PC-3 (cell line): Measurements from ENCODE around the gene LTA4H. TPM values are rescaled to one million over a fixed set of nuclear protein-coding genes. Genes with fewer than 3 reads are reported as not detected.
"Not testable (repeated sequence)": the region's sequence is repeated elsewhere in the genome, so short reads cannot be mapped to it uniquely, and the experiment has no call there.

ENCODE experiments used
- ATAC-seq: fragments of 200-7000 bp; cut with Tn5 transposase; 2 replicates; pipeline ENCODE4 v1.9.1; 2020; ENCODE audit warnings: mild to moderate bottlenecking, moderate library complexity
- BruUV-seq: library from RNA; stranded (reverse); fragments of 400-500 nt; replicated peaks from 2 replicates; lab custom pipeline; 2021; lab: Mats Ljungman, UMichigan
- CTCF ChIA-PET: fragments of 300-600 bp; sonication (Branson Sonifier 250); formaldehyde crosslinking; loops from one replicate; lab custom pipeline; 2022; ENCODE audit warnings: antibody characterized with exemption; lab: Charles Lee
- POLR2A ChIA-PET: fragments of 300-600 bp; sonication (Branson Sonifier 250); formaldehyde crosslinking; loops from one replicate; lab custom pipeline; 2022; ENCODE audit warnings: antibody characterized with exemption; ENCODE audit not compliant: unreplicated experiment; lab: Charles Lee
- DNase-seq: peaks from one replicate; pipeline ENCODE4 v3.0.0-alpha.2; 2015
- H2AFZ ChIP-seq: fragments of 300-600 bp; sonication (generic); 2 replicates; pipeline ENCODE4 v1.6.0; 2016; ENCODE audit warnings: antibody characterized with exemption, low read length
- H3F3A ChIP-seq: fragments of 300-600 bp; sonication (generic); one replicate; pipeline ENCODE4 v1.6.0; 2017; ENCODE audit warnings: antibody characterized with exemption, low read length, control low read depth, mild to moderate bottlenecking; ENCODE audit not compliant: unreplicated experiment
- H3K27ac ChIP-seq: fragments of 300-600 bp; sonication (generic); 2 replicates; pipeline ENCODE4 v1.5.1; 2016; ENCODE audit warnings: mild to moderate bottlenecking, low read length
- H3K27me3 ChIP-seq: fragments of 300-600 bp; sonication (generic); 2 replicates; pipeline ENCODE4 v1.6.1; 2016; ENCODE audit warnings: low read length, mixed read lengths
- H3K36me3 ChIP-seq: fragments of 300-600 bp; sonication (generic); 2 replicates; pipeline ENCODE4 v1.6.1; 2016; ENCODE audit warnings: low read depth, mixed run types, low read length, mixed read lengths
- H3K4me1 ChIP-seq: fragments of 300-600 bp; sonication (generic); 2 replicates; pipeline ENCODE4 v1.5.1; 2016; ENCODE audit warnings: low read length; ENCODE audit not compliant: insufficient read depth
- H3K4me2 ChIP-seq: fragments of 300-600 bp; sonication (generic); 2 replicates; pipeline ENCODE4 v1.6.0; 2016; ENCODE audit warnings: low read length
- H3K4me3 ChIP-seq: fragments of 300-600 bp; sonication (generic); 2 replicates; pipeline ENCODE4 v1.5.1; 2016; ENCODE audit warnings: mild to moderate bottlenecking, low read length, mixed read lengths
- H3K79me2 ChIP-seq: fragments of 300-600 bp; sonication (generic); 2 replicates; pipeline ENCODE4 v1.6.1; 2017; ENCODE audit warnings: low read length, mixed read lengths
- H3K9ac ChIP-seq: fragments of 300-600 bp; sonication (generic); 2 replicates; pipeline ENCODE4 v1.6.0; 2016; ENCODE audit warnings: mild to moderate bottlenecking, low read length
- H3K9me2 ChIP-seq: fragments of 300-600 bp; sonication (generic); replicated peaks from 2 replicates; pipeline ENCODE4 v1.6.1; 2016; ENCODE audit warnings: mixed run types, low read length, mixed read lengths
- H3K9me3 ChIP-seq: fragments of 300-600 bp; sonication (generic); 2 replicates; pipeline ENCODE4 v1.6.1; 2016; ENCODE audit warnings: low read length, mixed read lengths
- H4K20me1 ChIP-seq: fragments of 300-600 bp; sonication (generic); 2 replicates; pipeline ENCODE4 v1.6.1; 2016; ENCODE audit warnings: low read length, mixed read lengths
- EZH2 ChIP-seq: fragments of 300-600 bp; sonication (generic); IDR thresholded peaks from one replicate; pipeline ENCODE4 v1.6.1; 2017; ENCODE audit warnings: antibody characterized with exemption, mild to moderate bottlenecking, low read length; ENCODE audit not compliant: unreplicated experiment
- EZH2phosphoT487 ChIP-seq: fragments of 300-600 bp; sonication (generic); IDR thresholded peaks from 2 replicates; pipeline ENCODE4 v1.6.1; 2018; ENCODE audit warnings: mild to moderate bottlenecking, antibody characterized with exemption, low read length, borderline replicate concordance
- intact Hi-C: fragments of 100-400 bp; cut with micrococcal nuclease; formaldehyde crosslinking; loops from 2 replicates; pipeline ENCODE4 v1.9.0; 2023
- total RNA-seq: library from RNA; depleted of rRNA; stranded (reverse); fragments of >200 nt; gene quantifications from 2 replicates; pipeline ENCODE4 v1.2.3, GENCODE V29; 2014
- TF ChIP-seq, protein P1 (sequence below): fragments of 300-600 bp; sonication (generic); conservative IDR thresholded peaks from 2 replicates; pipeline ENCODE4 v1.5.1; 2017; ENCODE audit warnings: antibody characterized with exemption, low read depth, mild to moderate bottlenecking, low read length

Gene LTA4H
- total RNA-seq, 1 experiment from 2014 or later, result 58.4 TPM

DNA sequence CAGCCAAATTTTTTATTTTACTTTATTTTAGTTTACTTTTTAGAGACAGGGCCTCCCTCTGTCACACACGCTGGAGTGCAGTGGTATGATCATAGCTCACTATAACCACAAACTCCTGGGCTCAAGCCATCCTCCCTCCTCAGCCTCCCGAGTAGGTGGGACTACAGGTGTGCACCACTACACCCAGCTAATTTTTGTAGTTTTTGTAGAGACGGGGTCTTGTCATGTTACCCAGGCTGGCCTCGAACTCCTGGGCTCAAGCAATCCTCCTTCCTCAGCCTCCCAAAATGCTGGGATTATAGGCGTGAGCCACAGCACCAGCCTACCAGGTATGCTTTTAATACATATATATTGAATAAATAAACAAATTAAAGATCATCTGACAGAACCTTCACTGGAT is 32.7 kb upstream of the LTA4H start:
- CTCF ChIA-PET, result no interaction called here
- Histone ChIP-seq H3K4me3 (no peak overlapping the region), H4K20me1 (no peaks in the 10 kb centered on the region), H2AFZ (no peak overlapping the region), H3K36me3 (no peaks in the 10 kb centered on the region), H3K79me2 (no peaks in the 10 kb centered on the region), H3K27ac (no peak overlapping the region), H3K27me3 (no peaks in the 10 kb centered on the region), H3K9ac (no peak overlapping the region), H3K4me2 (no peak overlapping the region), H3K9me3 (no peaks in the 10 kb centered on the region), H3K4me1 (peaks cover 2% of the 10 kb centered on the region; the same call in 1 of the 2 replicates), H3F3A (no peaks in the 10 kb centered on the region), H3K9me2 (no peaks in the 10 kb centered on the region)
- TF ChIP-seq EZH2 (no peak), EZH2phosphoT487 (no peak)
- TF ChIP-seq, protein P1, sequence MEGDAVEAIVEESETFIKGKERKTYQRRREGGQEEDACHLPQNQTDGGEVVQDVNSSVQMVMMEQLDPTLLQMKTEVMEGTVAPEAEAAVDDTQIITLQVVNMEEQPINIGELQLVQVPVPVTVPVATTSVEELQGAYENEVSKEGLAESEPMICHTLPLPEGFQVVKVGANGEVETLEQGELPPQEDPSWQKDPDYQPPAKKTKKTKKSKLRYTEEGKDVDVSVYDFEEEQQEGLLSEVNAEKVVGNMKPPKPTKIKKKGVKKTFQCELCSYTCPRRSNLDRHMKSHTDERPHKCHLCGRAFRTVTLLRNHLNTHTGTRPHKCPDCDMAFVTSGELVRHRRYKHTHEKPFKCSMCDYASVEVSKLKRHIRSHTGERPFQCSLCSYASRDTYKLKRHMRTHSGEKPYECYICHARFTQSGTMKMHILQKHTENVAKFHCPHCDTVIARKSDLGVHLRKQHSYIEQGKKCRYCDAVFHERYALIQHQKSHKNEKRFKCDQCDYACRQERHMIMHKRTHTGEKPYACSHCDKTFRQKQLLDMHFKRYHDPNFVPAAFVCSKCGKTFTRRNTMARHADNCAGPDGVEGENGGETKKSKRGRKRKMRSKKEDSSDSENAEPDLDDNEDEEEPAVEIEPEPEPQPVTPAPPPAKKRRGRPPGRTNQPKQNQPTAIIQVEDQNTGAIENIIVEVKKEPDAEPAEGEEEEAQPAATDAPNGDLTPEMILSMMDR, result no peak
- POLR2A ChIA-PET, result no interaction called here
- DNase-seq, result no peak
- intact Hi-C loops, result no loop called here
- no TSS peak for BruUV-seq
- no peak for ATAC-seq

DNA sequence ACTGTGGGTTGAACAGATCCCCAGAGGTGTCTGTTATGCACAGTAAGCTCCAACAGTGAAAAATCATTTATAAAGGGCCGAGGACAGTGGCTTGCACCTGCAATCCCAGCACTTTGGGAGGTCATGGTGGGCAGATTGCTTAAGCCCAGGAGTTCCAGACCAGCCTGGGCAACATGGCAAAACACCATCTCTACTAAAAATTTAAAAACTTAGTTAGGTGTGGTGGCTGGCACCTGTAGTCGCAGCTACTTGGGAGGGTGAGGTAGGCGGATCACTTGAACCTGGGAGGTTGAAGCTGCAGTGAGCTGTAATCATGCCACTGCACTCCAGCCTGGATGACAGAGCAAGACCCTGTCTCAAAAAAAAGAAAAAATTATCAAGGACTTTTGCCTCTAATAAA is 30.4 kb upstream of the LTA4H start:
- H2AFZ ChIP-seq, H3K4me1 ChIP-seq, H3K4me2 ChIP-seq, H3K36me3 ChIP-seq, ATAC-seq, DNase-seq, H3K9me2 ChIP-seq, H3K9ac ChIP-seq, H3K27ac ChIP-seq, H3K79me2 ChIP-seq, intact Hi-C loops, H3K4me3 ChIP-seq, H3F3A ChIP-seq, H3K9me3 ChIP-seq, H3K27me3 ChIP-seq, H4K20me1 ChIP-seq, BruUV-seq: not testable (repeated sequence)
- CTCF ChIA-PET, result interaction anchor here (0.5 to 1.0 kb wide), 2 partner anchors 9 to 182 kb away, joined by 3 read pairs; no protein-coding TSS in a partner anchor
- POLR2A ChIA-PET, result interaction anchor here (0.6 kb wide), 1 partner anchor 164 kb away, joined by 47 read pairs; no protein-coding TSS in a partner anchor

DNA sequence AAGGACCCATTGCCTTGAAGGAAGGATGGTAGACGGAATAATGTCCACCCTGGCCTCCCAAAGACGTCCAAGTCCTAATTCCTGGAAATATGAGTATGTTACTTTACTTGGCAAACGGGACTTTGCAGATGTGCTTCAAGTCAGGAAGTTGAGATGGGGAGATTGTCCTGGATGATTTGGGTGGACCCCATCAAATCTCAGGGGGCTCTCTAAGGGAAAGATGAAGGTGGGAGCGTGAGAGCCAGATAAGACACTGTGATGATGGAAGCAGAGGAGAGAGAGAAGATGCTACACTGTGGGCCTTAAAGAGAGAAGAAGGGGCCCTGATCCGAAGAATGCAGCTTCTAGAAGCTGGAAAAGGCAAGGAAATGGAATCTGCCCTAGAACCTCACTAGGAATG is 29.6 kb upstream of the LTA4H start:
- no peaks in the 10 kb centered on the region for H3K27me3 ChIP-seq
- no peak for ATAC-seq
- intact Hi-C loops, result loop anchor here (5.0 kb wide), 2 partner anchors 67 to 132 kb away; no protein-coding TSS in a partner anchor
- H3K27ac ChIP-seq, result no peak overlapping the region
- ChIA-PET CTCF (no interaction called here), POLR2A (no interaction called here)
- no peaks in the 10 kb centered on the region for H4K20me1 ChIP-seq
- H3K36me3 ChIP-seq, result no peaks in the 10 kb centered on the region
- no TSS peak for BruUV-seq
- H3K4me3 ChIP-seq, result no peak overlapping the region
- DNase-seq, result no peak
- no peaks in the 10 kb centered on the region for H3K4me1 ChIP-seq
- H3K9me3 ChIP-seq, result no peaks in the 10 kb centered on the region
- H3K4me2 ChIP-seq, result no peak overlapping the region
- no peak overlapping the region for H2AFZ ChIP-seq
- TF ChIP-seq, protein P1, result no peak
- TF ChIP-seq EZH2phosphoT487 (no peak), EZH2 (no peak)
- no peaks in the 10 kb centered on the region for H3K79me2 ChIP-seq
- H3K9me2 ChIP-seq, result no peaks in the 10 kb centered on the region
- H3K9ac ChIP-seq, result no peak overlapping the region
- no peaks in the 10 kb centered on the region for H3F3A ChIP-seq
